SK-N-SH (cell line): ENCODE results near the gene SLC35F1. TPM values are rescaled to one million over a fixed set of nuclear protein-coding genes. Genes with fewer than 3 reads are reported as not detected.

Source experiments
- CTCF ChIA-PET: fragments of 300-600, 350-600 bp; formaldehyde crosslinking; extraction: SDS; loops from one replicate; lab custom pipeline; 2021; lab: Yijun Ruan, JAX
- POLR2A ChIA-PET: fragments of 350-600 bp; sonication (Branson Sonifier 250); formaldehyde crosslinking; extraction: SDS; loops from one replicate; lab custom pipeline; 2020; ENCODE audit warnings: antibody characterized with exemption, inconsistent platforms; lab: Yijun Ruan, JAX
- DNase-seq: peaks from one replicate; pipeline ENCODE4 v3.0.0; 2012
- H2AFZ ChIP-seq: fragments of 200-600 bp; sonication (generic); 2 replicates; pipeline ENCODE4 v1.8.1; 2016; ENCODE audit warnings: antibody characterized with exemption, mild to moderate bottlenecking, low read depth
- H3F3A ChIP-seq: fragments of 200-600 bp; sonication (generic); replicated peaks from 2 replicates; pipeline ENCODE3; 2016; ENCODE audit warnings: antibody characterized with exemption, mild to moderate bottlenecking; ENCODE audit not compliant: insufficient read depth
- H3K27ac ChIP-seq, 2 experiments: fragments of 200-500 bp in 1 of 2; fragments of 200-600 bp in 1 of 2; sonication (Bioruptor generic) in 1 of 2; sonication (generic), shearing (Covaris generic) in 1 of 2; 2 replicates each; pipeline versions ENCODE4 v1.5.1 to v1.6.1; 2014 to 2016; ENCODE audit warnings: low read depth in 2 of 2, inconsistent platforms in 1 of 2, low read length in 1 of 2, mild to moderate bottlenecking in 1 of 2, mixed read lengths in 1 of 2
- H3K27me3 ChIP-seq: fragments of 200-600 bp; sonication (generic), shearing (Covaris generic); 2 replicates; pipeline ENCODE4 v1.6.1; 2016; ENCODE audit warnings: mixed run types; ENCODE audit not compliant: insufficient read depth
- H3K36me3 ChIP-seq, 2 experiments: fragments of 200-500 bp in 1 of 2; fragments of 200-600 bp in 1 of 2; sonication (Bioruptor generic) in 1 of 2; sonication (generic) in 1 of 2; replicated peaks in 1 of 2; 2 replicates each; pipeline versions ENCODE3 to v1.5.1; 2014 to 2016; ENCODE audit warnings: low read length in 1 of 2, mild to moderate bottlenecking in 1 of 2; ENCODE audit not compliant: insufficient read depth in 2 of 2, control insufficient read depth in 1 of 2
- H3K4me1 ChIP-seq, 2 experiments: fragments of 200-500 bp in 1 of 2; fragments of 200-600 bp in 1 of 2; sonication (Bioruptor generic) in 1 of 2; sonication (generic), shearing (Covaris generic) in 1 of 2; 2 replicates each; pipeline versions ENCODE4 v1.5.1 to v1.6.1; 2014 to 2016; ENCODE audit warnings: low read depth in 1 of 2, low read length in 1 of 2, mixed run types in 1 of 2; ENCODE audit not compliant: insufficient read depth in 2 of 2, control insufficient read depth in 1 of 2
- H3K4me2 ChIP-seq: fragments of 200-600 bp; sonication (generic), shearing (Covaris generic); 2 replicates; pipeline ENCODE4 v1.6.1; 2017; ENCODE audit warnings: mixed run types
- H3K4me3 ChIP-seq, 2 experiments: fragments of 200-500 bp in 1 of 2; fragments of 200-600 bp in 1 of 2; sonication (Bioruptor generic) in 1 of 2; sonication (generic), shearing (Covaris generic) in 1 of 2; 2 replicates each; pipeline versions ENCODE4 v1.5.1 to v1.8.1; 2014 to 2016; ENCODE audit warnings: low read depth in 2 of 2, inconsistent platforms in 1 of 2, low read length in 1 of 2, mild to moderate bottlenecking in 1 of 2, mixed read lengths in 1 of 2, moderate library complexity in 1 of 2
- H3K79me2 ChIP-seq: fragments of 200-600 bp; sonication (generic); 2 replicates; pipeline ENCODE4 v1.8.1; 2017; ENCODE audit warnings: mild to moderate bottlenecking; ENCODE audit not compliant: insufficient read depth
- H3K9ac ChIP-seq: fragments of 200-600 bp; sonication (generic); 2 replicates; pipeline ENCODE4 v1.6.1; 2017; ENCODE audit warnings: mixed run types
- H3K9me2 ChIP-seq: fragments of 200-600 bp; sonication (generic); 2 replicates; pipeline ENCODE4 v1.6.1; 2017; ENCODE audit warnings: mixed run types
- H3K9me3 ChIP-seq: fragments of 200-600 bp; sonication (generic); 2 replicates; pipeline ENCODE4 v1.6.1; 2017; ENCODE audit warnings: mixed run types, mild to moderate bottlenecking, moderate library complexity
- H4K20me1 ChIP-seq: fragments of 200-600 bp; sonication (generic); 2 replicates; pipeline ENCODE4 v1.6.1; 2017; ENCODE audit warnings: mild to moderate bottlenecking, mixed run types; ENCODE audit not compliant: insufficient read depth
- CHD2 ChIP-seq: fragments of 150-350 bp; IDR thresholded peaks from 2 replicates; pipeline ENCODE4 v1.6.1; 2018; ENCODE audit warnings: low read length; ENCODE audit not compliant: partially characterized antibody
- ELF1 ChIP-seq: IDR thresholded peaks from 2 replicates; pipeline ENCODE4 v1.4.0; 2012
- EZH2phosphoT487 ChIP-seq: fragments of 200-600 bp; sonication (generic); IDR thresholded peaks from 2 replicates; pipeline ENCODE4 v1.6.1; 2017; ENCODE audit warnings: low read depth, mixed run types, mild to moderate bottlenecking, antibody characterized with exemption, moderate library complexity, borderline replicate concordance
- FOSL2 ChIP-seq: IDR thresholded peaks from 2 replicates; pipeline ENCODE4 v1.4.0; 2012; ENCODE audit warnings: low read depth, mild to moderate bottlenecking, moderate library complexity, borderline replicate concordance
- FOXJ3 ChIP-seq: sonication (generic); formaldehyde crosslinking; IDR thresholded peaks from 2 replicates; pipeline ENCODE4 v1.5.1; 2020; ENCODE audit warnings: mild to moderate bottlenecking, missing genetic modification reagents
- FOXM1 ChIP-seq: IDR thresholded peaks from 2 replicates; pipeline ENCODE4 v1.4.0; 2012; ENCODE audit warnings: low read depth, mild to moderate bottlenecking
- MXI1 ChIP-seq: IDR thresholded peaks from 2 replicates; pipeline ENCODE4 v1.6.1; 2012; ENCODE audit warnings: mild to moderate bottlenecking, low read depth, low read length, improper control_type of control experiment
- NRF1 ChIP-seq: IDR thresholded peaks from 2 replicates; pipeline ENCODE4 v1.6.1; 2012; ENCODE audit warnings: low read depth, mild to moderate bottlenecking, low read length
- POLR2AphosphoS5 ChIP-seq: IDR thresholded peaks from 2 replicates; pipeline ENCODE4 v1.6.1; 2012; ENCODE audit warnings: low read depth, low read length
- RAD21 ChIP-seq: IDR thresholded peaks from 2 replicates; pipeline ENCODE4 v1.6.1; 2012; ENCODE audit warnings: mild to moderate bottlenecking, low read length
- SIN3A ChIP-seq: IDR thresholded peaks from 2 replicates; pipeline ENCODE4 v1.6.1; 2012; ENCODE audit warnings: low read depth, mild to moderate bottlenecking, low read length, moderate library complexity, borderline replicate concordance
- TAF1 ChIP-seq: IDR thresholded peaks from 2 replicates; pipeline ENCODE4 v1.6.1; 2012; ENCODE audit warnings: low read depth, mild to moderate bottlenecking, low read length, moderate library complexity, borderline replicate concordance
- TCF12 ChIP-seq: IDR thresholded peaks from 2 replicates; pipeline ENCODE4 v1.4.0; 2012
- TEAD4 ChIP-seq: IDR thresholded peaks from 2 replicates; pipeline ENCODE4 v1.4.0; 2012; ENCODE audit warnings: mild to moderate bottlenecking, borderline replicate concordance; ENCODE audit not compliant: insufficient read depth
- YY1 ChIP-seq: IDR thresholded peaks from 2 replicates; pipeline ENCODE4 v1.4.0; 2012; ENCODE audit warnings: low read depth, mild to moderate bottlenecking
- WGBS: methylation state at CpG from one replicate; pipeline ENCODE4 v1.1.6; 2017; ENCODE audit warnings: low lambda C conversion rate; 5-methylcytosine and 5-hydroxymethylcytosine counted together
- polyA plus RNA-seq, 3 experiments: library from polyadenylated mRNA; depleted of rRNA; stranded (reverse); fragments of >200 nt; gene quantifications; 2 replicates each; pipeline ENCODE4 v1.2.3, GENCODE V29; 2012
- TF ChIP-seq, protein P1 (sequence below): IDR thresholded peaks from 2 replicates; pipeline ENCODE4; 2012
- TF ChIP-seq, protein P2 (sequence below): IDR thresholded peaks from 2 replicates; pipeline ENCODE4 v1.4.0; 2012; ENCODE audit warnings: low read depth
- TF ChIP-seq, protein P3 (sequence below): IDR thresholded peaks from 2 replicates; pipeline ENCODE4 v1.6.1; 2012; ENCODE audit warnings: mild to moderate bottlenecking, low read depth, low read length, moderate library complexity
- TF ChIP-seq, protein P4 (sequence below): fragments of 150-350 bp; IDR thresholded peaks from 2 replicates; pipeline ENCODE4 v1.6.1; 2017; ENCODE audit warnings: antibody characterized with exemption, low read length, low read depth, borderline replicate concordance

SLC35F1 gene
- polyA plus RNA-seq, 1 of the 3 experiments (the other 2 are of a cell fraction), result under 0.01 TPM

DNA sequence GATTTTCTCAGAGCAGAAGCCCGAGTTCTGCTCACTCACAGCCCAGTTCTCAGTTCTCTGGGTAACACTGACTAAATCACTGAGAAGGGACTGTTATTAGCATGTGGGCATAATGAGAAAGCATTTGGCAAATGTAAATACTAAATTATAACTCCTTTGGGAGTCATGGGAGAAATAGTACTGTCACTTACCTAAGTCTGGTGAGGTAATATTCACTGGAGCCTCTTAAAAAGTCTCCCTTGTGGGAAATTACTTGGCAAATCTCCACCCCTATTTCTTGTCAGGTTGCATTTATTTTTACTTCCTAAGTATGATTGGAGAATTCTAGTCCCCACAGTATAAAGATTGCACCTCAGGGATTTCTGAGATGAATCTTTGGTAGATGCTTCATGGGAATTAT, 254.3 kb downstream of the SLC35F1 start:
- TF ChIP-seq TAF1 (no peak), NRF1 (no peak)
- Histone ChIP-seq H3K4me2 (no peak overlapping the region), H4K20me1 (no peaks in the 10 kb centered on the region), H3K9me2 (no peaks in the 10 kb centered on the region), H3K27me3 (no peaks in the 10 kb centered on the region), H3K27ac (no peak overlapping the region), H3K9me3 (no peaks in the 10 kb centered on the region), H3F3A (no peaks in the 10 kb centered on the region), H3K36me3 (no peaks in the 10 kb centered on the region), H3K4me3 (no peak overlapping the region), H2AFZ (no peak overlapping the region), H3K79me2 (no peaks in the 10 kb centered on the region), H3K4me1 (no peaks in the 10 kb centered on the region), H3K9ac (no peak overlapping the region)
- POLR2A ChIA-PET, result no interaction called here
- 17% methylated on average over 1 of the region's 1 CpG for WGBS
- no peak for DNase-seq
- CTCF ChIA-PET, result no interaction called here

DNA sequence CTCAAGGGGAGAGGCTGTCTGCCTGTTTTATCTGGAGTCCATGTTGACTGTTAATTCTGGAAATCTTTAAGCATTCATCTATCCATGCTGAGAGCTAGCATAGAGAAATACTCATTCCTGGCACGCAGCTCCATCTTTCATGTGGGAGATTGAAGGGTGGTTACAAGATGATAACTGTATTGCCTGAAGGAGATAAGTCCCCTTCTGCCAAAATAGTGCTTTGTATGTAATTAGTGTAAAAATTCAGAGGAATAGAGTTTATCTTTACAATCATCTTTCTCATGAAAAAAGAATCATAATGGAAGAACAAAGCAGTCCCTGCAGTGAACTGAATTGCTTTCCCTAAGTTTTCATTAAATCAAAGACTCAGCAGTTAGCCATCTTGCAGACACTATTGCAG, 256.5 kb downstream of the SLC35F1 start:
- Histone ChIP-seq H3K4me3 (no peak overlapping the region), H3K9ac (no peak overlapping the region), H3K9me2 (no peaks in the 10 kb centered on the region), H3K36me3 (no peaks in the 10 kb centered on the region), H3K9me3 (no peaks in the 10 kb centered on the region), H3K79me2 (no peaks in the 10 kb centered on the region), H3K27me3 (no peaks in the 10 kb centered on the region), H2AFZ (no peak overlapping the region)
- DNase-seq, result no peak
- POLR2A ChIA-PET, result no interaction called here
- TF ChIP-seq TCF12, result no peak
- TF ChIP-seq, protein P1, sequence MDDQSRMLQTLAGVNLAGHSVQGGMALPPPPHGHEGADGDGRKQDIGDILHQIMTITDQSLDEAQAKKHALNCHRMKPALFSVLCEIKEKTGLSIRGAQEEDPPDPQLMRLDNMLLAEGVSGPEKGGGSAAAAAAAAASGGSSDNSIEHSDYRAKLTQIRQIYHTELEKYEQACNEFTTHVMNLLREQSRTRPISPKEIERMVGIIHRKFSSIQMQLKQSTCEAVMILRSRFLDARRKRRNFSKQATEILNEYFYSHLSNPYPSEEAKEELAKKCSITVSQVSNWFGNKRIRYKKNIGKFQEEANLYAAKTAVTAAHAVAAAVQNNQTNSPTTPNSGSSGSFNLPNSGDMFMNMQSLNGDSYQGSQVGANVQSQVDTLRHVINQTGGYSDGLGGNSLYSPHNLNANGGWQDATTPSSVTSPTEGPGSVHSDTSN, result no peak
- TF ChIP-seq CHD2, result no peak
- no peak for TF ChIP-seq SIN3A
- TF ChIP-seq, protein P2, sequence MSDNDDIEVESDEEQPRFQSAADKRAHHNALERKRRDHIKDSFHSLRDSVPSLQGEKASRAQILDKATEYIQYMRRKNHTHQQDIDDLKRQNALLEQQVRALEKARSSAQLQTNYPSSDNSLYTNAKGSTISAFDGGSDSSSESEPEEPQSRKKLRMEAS, result no peak
- TF ChIP-seq, protein P3, sequence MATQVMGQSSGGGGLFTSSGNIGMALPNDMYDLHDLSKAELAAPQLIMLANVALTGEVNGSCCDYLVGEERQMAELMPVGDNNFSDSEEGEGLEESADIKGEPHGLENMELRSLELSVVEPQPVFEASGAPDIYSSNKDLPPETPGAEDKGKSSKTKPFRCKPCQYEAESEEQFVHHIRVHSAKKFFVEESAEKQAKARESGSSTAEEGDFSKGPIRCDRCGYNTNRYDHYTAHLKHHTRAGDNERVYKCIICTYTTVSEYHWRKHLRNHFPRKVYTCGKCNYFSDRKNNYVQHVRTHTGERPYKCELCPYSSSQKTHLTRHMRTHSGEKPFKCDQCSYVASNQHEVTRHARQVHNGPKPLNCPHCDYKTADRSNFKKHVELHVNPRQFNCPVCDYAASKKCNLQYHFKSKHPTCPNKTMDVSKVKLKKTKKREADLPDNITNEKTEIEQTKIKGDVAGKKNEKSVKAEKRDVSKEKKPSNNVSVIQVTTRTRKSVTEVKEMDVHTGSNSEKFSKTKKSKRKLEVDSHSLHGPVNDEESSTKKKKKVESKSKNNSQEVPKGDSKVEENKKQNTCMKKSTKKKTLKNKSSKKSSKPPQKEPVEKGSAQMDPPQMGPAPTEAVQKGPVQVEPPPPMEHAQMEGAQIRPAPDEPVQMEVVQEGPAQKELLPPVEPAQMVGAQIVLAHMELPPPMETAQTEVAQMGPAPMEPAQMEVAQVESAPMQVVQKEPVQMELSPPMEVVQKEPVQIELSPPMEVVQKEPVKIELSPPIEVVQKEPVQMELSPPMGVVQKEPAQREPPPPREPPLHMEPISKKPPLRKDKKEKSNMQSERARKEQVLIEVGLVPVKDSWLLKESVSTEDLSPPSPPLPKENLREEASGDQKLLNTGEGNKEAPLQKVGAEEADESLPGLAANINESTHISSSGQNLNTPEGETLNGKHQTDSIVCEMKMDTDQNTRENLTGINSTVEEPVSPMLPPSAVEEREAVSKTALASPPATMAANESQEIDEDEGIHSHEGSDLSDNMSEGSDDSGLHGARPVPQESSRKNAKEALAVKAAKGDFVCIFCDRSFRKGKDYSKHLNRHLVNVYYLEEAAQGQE, result no peak
- no peak for TF ChIP-seq FOXM1
- TF ChIP-seq FOXJ3, result no peak
- no peak for TF ChIP-seq MXI1
- TF ChIP-seq, protein P4, sequence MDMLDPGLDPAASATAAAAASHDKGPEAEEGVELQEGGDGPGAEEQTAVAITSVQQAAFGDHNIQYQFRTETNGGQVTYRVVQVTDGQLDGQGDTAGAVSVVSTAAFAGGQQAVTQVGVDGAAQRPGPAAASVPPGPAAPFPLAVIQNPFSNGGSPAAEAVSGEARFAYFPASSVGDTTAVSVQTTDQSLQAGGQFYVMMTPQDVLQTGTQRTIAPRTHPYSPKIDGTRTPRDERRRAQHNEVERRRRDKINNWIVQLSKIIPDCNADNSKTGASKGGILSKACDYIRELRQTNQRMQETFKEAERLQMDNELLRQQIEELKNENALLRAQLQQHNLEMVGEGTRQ, result no peak
- TF ChIP-seq FOSL2, result no peak
- no peak for TF ChIP-seq EZH2phosphoT487
- no peak for TF ChIP-seq ELF1
- no peak for TF ChIP-seq YY1
- no peak for TF ChIP-seq RAD21
- no peak for TF ChIP-seq POLR2AphosphoS5
- no peak for TF ChIP-seq TEAD4
- TF ChIP-seq, all 33 proteins: peak for 0
- Histone ChIP-seq H4K20me1 (no peaks in the 10 kb centered on the region), H3K4me1 (no peaks in the 10 kb centered on the region), H3K27ac (no peak overlapping the region), H3K4me2 (no peak overlapping the region), H3F3A (no peaks in the 10 kb centered on the region)
- CTCF ChIA-PET, result interaction anchor here (0.6 kb wide), 1 partner anchor 1274 kb away, joined by 3 read pairs; no protein-coding TSS in a partner anchor
- 0% methylated on average over 1 of the region's 1 CpG for WGBS
